K562 (cell line): ENCODE measurements around the gene UNC80. TPM values are rescaled to one million over a fixed set of nuclear protein-coding genes. Genes with fewer than 3 reads are reported as not detected.

Experiments
- polyA plus RNA-seq, 8 experiments: library from polyadenylated mRNA; depleted of rRNA in 4 of 8; stranded (reverse) in 5 of 8; unstranded in 3 of 8; fragments of >200 nt; fragmentation: Nextera tagmentation in 2 of 8; fragmentation: Illumina TruSeq in 1 of 8; extraction: Ambion mirVana in 2 of 8; extraction: Trizol in 1 of 8; gene quantifications; 2 replicates each; pipeline versions ENCODE4 v1.2.1 to v1.2.3, GENCODE V29; 2011 to 2014; ENCODE audit warnings: inconsistent platforms in 1 of 8, missing spikeins in 1 of 8
- total RNA-seq, 7 experiments: library from RNA; depleted of rRNA in 6 of 7; stranded (reverse); fragments of >200 nt in 6 of 7; fragmentation: Illumina TruSeq in 2 of 7; extraction: Trizol in 2 of 7; gene quantifications; 2 replicates each; pipeline versions ENCODE4 v1.2.1 to v1.2.3, GENCODE V29; 2011 to 2021; ENCODE audit warnings: low replicate concordance in 1 of 7
- TF ChIP-seq, protein P1 (sequence below): fragments of 450-650 bp; IDR thresholded peaks from 2 replicates; pipeline ENCODE4 v1.6.1; 2016; ENCODE audit warnings: mild to moderate bottlenecking, moderate library complexity
- TF ChIP-seq, protein P2 (sequence below), 2 experiments: fragments of 450-650 bp in 1 of 2; IDR thresholded peaks; 2 replicates each; pipeline ENCODE4 v1.6.1; 2011 to 2017; ENCODE audit warnings: low read depth in 2 of 2, antibody characterized with exemption in 1 of 2, borderline replicate concordance in 1 of 2, low read length in 1 of 2, mild to moderate bottlenecking in 1 of 2, mixed read lengths in 1 of 2; ENCODE audit not compliant: control insufficient read depth in 1 of 2
- TF ChIP-seq, protein P3 (sequence below): fragments of 250-450 bp; sonication (Bioruptor Pico); IDR thresholded peaks from 2 replicates; pipeline ENCODE4 v1.5.0; 2022; ENCODE audit warnings: mild to moderate bottlenecking

Gene UNC80
- total and polyA plus RNA-seq, 9 of the 15 experiments (the other 6 are each of a cell fraction or from before 2014, with no cell fraction given) = under 0.01 to 0.04 (median 0.01) TPM; not detected in 5

DNA sequence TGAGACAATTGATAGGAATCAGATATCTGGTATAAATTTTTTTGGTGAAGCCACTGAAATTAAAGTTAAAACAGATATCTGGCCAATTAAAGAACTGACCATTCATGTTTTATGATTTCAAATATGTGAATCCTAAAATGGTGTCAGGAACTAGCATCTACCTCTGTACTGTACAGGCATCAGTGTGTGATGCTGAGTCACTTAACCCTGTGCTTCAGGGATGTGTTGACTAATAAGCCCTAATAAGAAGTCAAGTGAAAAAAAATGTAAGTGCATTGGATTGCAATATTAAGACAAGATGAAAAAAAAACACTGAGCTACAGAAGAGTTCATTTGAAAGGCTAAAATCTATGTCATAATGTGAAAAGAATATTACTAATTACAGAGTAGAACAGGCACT lies 9.1 kb upstream of the UNC80 start (continued):
- TF ChIP-seq, protein P1, sequence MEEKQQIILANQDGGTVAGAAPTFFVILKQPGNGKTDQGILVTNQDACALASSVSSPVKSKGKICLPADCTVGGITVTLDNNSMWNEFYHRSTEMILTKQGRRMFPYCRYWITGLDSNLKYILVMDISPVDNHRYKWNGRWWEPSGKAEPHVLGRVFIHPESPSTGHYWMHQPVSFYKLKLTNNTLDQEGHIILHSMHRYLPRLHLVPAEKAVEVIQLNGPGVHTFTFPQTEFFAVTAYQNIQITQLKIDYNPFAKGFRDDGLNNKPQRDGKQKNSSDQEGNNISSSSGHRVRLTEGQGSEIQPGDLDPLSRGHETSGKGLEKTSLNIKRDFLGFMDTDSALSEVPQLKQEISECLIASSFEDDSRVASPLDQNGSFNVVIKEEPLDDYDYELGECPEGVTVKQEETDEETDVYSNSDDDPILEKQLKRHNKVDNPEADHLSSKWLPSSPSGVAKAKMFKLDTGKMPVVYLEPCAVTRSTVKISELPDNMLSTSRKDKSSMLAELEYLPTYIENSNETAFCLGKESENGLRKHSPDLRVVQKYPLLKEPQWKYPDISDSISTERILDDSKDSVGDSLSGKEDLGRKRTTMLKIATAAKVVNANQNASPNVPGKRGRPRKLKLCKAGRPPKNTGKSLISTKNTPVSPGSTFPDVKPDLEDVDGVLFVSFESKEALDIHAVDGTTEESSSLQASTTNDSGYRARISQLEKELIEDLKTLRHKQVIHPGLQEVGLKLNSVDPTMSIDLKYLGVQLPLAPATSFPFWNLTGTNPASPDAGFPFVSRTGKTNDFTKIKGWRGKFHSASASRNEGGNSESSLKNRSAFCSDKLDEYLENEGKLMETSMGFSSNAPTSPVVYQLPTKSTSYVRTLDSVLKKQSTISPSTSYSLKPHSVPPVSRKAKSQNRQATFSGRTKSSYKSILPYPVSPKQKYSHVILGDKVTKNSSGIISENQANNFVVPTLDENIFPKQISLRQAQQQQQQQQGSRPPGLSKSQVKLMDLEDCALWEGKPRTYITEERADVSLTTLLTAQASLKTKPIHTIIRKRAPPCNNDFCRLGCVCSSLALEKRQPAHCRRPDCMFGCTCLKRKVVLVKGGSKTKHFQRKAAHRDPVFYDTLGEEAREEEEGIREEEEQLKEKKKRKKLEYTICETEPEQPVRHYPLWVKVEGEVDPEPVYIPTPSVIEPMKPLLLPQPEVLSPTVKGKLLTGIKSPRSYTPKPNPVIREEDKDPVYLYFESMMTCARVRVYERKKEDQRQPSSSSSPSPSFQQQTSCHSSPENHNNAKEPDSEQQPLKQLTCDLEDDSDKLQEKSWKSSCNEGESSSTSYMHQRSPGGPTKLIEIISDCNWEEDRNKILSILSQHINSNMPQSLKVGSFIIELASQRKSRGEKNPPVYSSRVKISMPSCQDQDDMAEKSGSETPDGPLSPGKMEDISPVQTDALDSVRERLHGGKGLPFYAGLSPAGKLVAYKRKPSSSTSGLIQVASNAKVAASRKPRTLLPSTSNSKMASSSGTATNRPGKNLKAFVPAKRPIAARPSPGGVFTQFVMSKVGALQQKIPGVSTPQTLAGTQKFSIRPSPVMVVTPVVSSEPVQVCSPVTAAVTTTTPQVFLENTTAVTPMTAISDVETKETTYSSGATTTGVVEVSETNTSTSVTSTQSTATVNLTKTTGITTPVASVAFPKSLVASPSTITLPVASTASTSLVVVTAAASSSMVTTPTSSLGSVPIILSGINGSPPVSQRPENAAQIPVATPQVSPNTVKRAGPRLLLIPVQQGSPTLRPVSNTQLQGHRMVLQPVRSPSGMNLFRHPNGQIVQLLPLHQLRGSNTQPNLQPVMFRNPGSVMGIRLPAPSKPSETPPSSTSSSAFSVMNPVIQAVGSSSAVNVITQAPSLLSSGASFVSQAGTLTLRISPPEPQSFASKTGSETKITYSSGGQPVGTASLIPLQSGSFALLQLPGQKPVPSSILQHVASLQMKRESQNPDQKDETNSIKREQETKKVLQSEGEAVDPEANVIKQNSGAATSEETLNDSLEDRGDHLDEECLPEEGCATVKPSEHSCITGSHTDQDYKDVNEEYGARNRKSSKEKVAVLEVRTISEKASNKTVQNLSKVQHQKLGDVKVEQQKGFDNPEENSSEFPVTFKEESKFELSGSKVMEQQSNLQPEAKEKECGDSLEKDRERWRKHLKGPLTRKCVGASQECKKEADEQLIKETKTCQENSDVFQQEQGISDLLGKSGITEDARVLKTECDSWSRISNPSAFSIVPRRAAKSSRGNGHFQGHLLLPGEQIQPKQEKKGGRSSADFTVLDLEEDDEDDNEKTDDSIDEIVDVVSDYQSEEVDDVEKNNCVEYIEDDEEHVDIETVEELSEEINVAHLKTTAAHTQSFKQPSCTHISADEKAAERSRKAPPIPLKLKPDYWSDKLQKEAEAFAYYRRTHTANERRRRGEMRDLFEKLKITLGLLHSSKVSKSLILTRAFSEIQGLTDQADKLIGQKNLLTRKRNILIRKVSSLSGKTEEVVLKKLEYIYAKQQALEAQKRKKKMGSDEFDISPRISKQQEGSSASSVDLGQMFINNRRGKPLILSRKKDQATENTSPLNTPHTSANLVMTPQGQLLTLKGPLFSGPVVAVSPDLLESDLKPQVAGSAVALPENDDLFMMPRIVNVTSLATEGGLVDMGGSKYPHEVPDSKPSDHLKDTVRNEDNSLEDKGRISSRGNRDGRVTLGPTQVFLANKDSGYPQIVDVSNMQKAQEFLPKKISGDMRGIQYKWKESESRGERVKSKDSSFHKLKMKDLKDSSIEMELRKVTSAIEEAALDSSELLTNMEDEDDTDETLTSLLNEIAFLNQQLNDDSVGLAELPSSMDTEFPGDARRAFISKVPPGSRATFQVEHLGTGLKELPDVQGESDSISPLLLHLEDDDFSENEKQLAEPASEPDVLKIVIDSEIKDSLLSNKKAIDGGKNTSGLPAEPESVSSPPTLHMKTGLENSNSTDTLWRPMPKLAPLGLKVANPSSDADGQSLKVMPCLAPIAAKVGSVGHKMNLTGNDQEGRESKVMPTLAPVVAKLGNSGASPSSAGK = no peak
- TF ChIP-seq, protein P2, sequence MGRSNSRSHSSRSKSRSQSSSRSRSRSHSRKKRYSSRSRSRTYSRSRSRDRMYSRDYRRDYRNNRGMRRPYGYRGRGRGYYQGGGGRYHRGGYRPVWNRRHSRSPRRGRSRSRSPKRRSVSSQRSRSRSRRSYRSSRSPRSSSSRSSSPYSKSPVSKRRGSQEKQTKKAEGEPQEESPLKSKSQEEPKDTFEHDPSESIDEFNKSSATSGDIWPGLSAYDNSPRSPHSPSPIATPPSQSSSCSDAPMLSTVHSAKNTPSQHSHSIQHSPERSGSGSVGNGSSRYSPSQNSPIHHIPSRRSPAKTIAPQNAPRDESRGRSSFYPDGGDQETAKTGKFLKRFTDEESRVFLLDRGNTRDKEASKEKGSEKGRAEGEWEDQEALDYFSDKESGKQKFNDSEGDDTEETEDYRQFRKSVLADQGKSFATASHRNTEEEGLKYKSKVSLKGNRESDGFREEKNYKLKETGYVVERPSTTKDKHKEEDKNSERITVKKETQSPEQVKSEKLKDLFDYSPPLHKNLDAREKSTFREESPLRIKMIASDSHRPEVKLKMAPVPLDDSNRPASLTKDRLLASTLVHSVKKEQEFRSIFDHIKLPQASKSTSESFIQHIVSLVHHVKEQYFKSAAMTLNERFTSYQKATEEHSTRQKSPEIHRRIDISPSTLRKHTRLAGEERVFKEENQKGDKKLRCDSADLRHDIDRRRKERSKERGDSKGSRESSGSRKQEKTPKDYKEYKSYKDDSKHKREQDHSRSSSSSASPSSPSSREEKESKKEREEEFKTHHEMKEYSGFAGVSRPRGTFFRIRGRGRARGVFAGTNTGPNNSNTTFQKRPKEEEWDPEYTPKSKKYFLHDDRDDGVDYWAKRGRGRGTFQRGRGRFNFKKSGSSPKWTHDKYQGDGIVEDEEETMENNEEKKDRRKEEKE (IDR thresholded peaks at IDR 0.05; ENCODE audit: borderline replicate concordance in 1 of 2, control insufficient read depth in 1 of 2, low read depth in 2 of 2, low read length in 1 of 2) = no peak
- TF ChIP-seq, protein P3, sequence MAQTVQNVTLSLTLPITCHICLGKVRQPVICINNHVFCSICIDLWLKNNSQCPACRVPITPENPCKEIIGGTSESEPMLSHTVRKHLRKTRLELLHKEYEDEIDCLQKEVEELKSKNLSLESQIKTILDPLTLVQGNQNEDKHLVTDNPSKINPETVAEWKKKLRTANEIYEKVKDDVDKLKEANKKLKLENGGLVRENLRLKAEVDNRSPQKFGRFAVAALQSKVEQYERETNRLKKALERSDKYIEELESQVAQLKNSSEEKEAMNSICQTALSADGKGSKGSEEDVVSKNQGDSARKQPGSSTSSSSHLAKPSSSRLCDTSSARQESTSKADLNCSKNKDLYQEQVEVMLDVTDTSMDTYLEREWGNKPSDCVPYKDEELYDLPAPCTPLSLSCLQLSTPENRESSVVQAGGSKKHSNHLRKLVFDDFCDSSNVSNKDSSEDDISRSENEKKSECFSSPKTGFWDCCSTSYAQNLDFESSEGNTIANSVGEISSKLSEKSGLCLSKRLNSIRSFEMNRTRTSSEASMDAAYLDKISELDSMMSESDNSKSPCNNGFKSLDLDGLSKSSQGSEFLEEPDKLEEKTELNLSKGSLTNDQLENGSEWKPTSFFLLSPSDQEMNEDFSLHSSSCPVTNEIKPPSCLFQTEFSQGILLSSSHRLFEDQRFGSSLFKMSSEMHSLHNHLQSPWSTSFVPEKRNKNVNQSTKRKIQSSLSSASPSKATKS (CRISPR knock-in tag) = no peak
